Suprapubic skin (tissue), 4 donors: ENCODE measurements around the gene NPAS3.

Experiments
- CTCF ChIP-seq, 2 donors: fragments of 200-600 bp in 1 of 2; fragments of 450-650 bp in 1 of 2; sonication (generic) in 1 of 2; IDR thresholded peaks; one replicate each; pipeline ENCODE4 v1.5.1; 2016 to 2019; ENCODE audit warnings: antibody characterized with exemption in 2 of 2, mild to moderate bottlenecking in 1 of 2, moderate library complexity in 1 of 2
- EP300 ChIP-seq: sonication (generic); formaldehyde crosslinking; IDR thresholded peaks from one replicate; pipeline ENCODE4 v1.6.1; 2017; ENCODE audit warnings: antibody characterized with exemption
- POLR2A ChIP-seq, 2 donors: fragments of 450-650 bp; IDR thresholded peaks; one replicate each; pipeline ENCODE4 v1.6.1; 2017; ENCODE audit warnings: antibody characterized with exemption in 2 of 2, mild to moderate bottlenecking in 2 of 2, moderate library complexity in 2 of 2
- POLR2AphosphoS5 ChIP-seq, 3 donors: sonication (generic); formaldehyde crosslinking; IDR thresholded peaks; one replicate each; pipeline ENCODE4 v1.6.1; 2017; ENCODE audit warnings: antibody characterized with exemption in 3 of 3

- TF ChIP-seq CTCF (IDR thresholded peaks at IDR 0.05), result no peak
- no peak for TF ChIP-seq POLR2AphosphoS5 (IDR thresholded peaks at IDR 0.05)
- TF ChIP-seq EP300, result no peak
- no peak for TF ChIP-seq POLR2A (IDR thresholded peaks at IDR 0.05)
Measured at GRCh38 chr14:32898876-32899275, 39.8 kb upstream of the NPAS3 start.
